Measurements from ENCODE around the gene DRAM1. TPM values are rescaled to one million over a fixed set of nuclear protein-coding genes. Genes with fewer than 3 reads are reported as not detected.

DRAM1 gene
- total and polyA plus RNA-seq, 9 of the 15 experiments (the other 6 are each of a cell fraction or from before 2014, with no cell fraction given), result 1.4 to 4.3 (median 2.7) TPM

- Histone ChIP-seq H3K4me1 (replicated peaks in 1 of 2; ENCODE audit: control insufficient read depth in 2 of 2, insufficient read depth in 2 of 2, low read length in 2 of 2) (peaks cover 5 to 9% of the 10 kb centered on the region in 2 experiments; a peak in 3 of 5 replicates), H3K4me2 (ENCODE audit: insufficient read depth, low read length) (peak overlapping the region; percentile 43; the same call in 1 of the 2 replicates), H3K27me3 (ENCODE audit: control insufficient read depth in 2 of 2, insufficient read depth in 2 of 2, low read length in 2 of 2) (no peaks in the 10 kb centered on the region), H3K9me3 (replicated peaks; ENCODE audit: control insufficient read depth, insufficient read depth, low read depth, low read length) (0 out of 2 replicates have a peak, but pooled peaks cover 2% of the 10 kb centered on the region), H3K9ac (ENCODE audit: insufficient read depth in 1 of 2, low read depth in 2 of 2, low read length in 2 of 2) (peak overlapping the region in 1 of 2 experiments; percentile 4; a peak in 1 of 4 replicates), H3K27ac (ENCODE audit: extremely low read depth, low read depth, low read length) (peak overlapping the region; percentile 45; the same call in 2 of the 3 replicates), H3K4me3 (no peak overlapping the region), H2AFZ (ENCODE audit: low read depth, low read length) (peak overlapping the region; percentile 91), H3K9me1 (ENCODE audit: control insufficient read depth, insufficient read depth, low read length) (no peaks in the 10 kb centered on the region), H3K79me2 (ENCODE audit: control insufficient read depth, insufficient read depth, low read length) (no peaks in the 10 kb centered on the region), H3K36me3 (ENCODE audit: control insufficient read depth, insufficient read depth, low read length) (no peaks in the 10 kb centered on the region), H4K20me1 (replicated peaks; ENCODE audit: control insufficient read depth, insufficient read depth, low read length) (no peaks in the 10 kb centered on the region)
- intact Hi-C loops (cut with micrococcal nuclease), result no loop called here
- DNase-seq (ENCODE audit: extremely low read depth in 1 of 4, low spot score in 3 of 4), result no peak
- ChIA-PET CTCF (ENCODE audit: low intra/inter-chr PET ratio) (no interaction called here), POLR2A (interaction anchor here (1.3 to 1.8 kb wide), 3 partner anchors 9 to 11 kb away, joined by 4 to 5 read pairs (median 4); partner anchors contain the start of gene DRAM1)
- WGBS (ENCODE audit: insufficient coverage, low coverage, missing lambda C conversion rate), result 61% methylated on average over 13 of the region's 13 CpGs
- in situ Hi-C loops (cut with MboI), result no loop called here
- peak; percentile 51 for ATAC-seq
- TF ChIP-seq ZBTB7A (IDR thresholded peaks at IDR 0.05; ENCODE audit: borderline replicate concordance, control insufficient read depth, low read depth, low read length) (peak; percentile 29; the same call in 1 of the 2 replicates), SMC3 (conservative IDR thresholded peaks at IDR 0.05; ENCODE audit: insufficient read depth, low read depth, low read length) (no peak), HBP1 (CRISPR knock-in tag; IDR thresholded peaks at IDR 0.05) (no peak), ZBED1 (IDR thresholded peaks at IDR 0.05) (no peak), NFYB (IDR thresholded peaks at IDR 0.05; ENCODE audit: extremely low read depth, insufficient read length) (no peak), TOE1 (IDR thresholded peaks at IDR 0.05; ENCODE audit: borderline replicate concordance) (no peak), TOE1 (CRISPR knock-in tag; IDR thresholded peaks at IDR 0.05; ENCODE audit: borderline replicate concordance, low read depth) (no peak)
- no TSS peak for BruUV-seq (replicated peaks)
- no peak for FAIRE-seq
Measured at GRCh38 chr12:101866615-101867373, 10.6 kb upstream of the DRAM1 start.

Measured in K562 (cell line).